ENCODE measurements around the gene ABCF3.

Gene ABCF3

GRCh38 chr3:184233127-184233843, 47.3 kb downstream of the ABCF3 start:
- no peak for DNase-seq

GRCh38 chr3:184234224-184234623, 48.2 kb downstream of the ABCF3 start:
- DNase-seq, result no peak

- DNase-seq, result no peak
These were observed 48.8 kb downstream of the ABCF3 start for GRCh38 chr3:184234671-184235380.

GRCh38 chr3:184235381-184236032, 49.5 kb downstream of the ABCF3 start:
- peak; percentile 7 for DNase-seq

GRCh38 chr3:184236033-184236410, 50.0 kb downstream of the ABCF3 start:
- no peak for DNase-seq

DNA sequence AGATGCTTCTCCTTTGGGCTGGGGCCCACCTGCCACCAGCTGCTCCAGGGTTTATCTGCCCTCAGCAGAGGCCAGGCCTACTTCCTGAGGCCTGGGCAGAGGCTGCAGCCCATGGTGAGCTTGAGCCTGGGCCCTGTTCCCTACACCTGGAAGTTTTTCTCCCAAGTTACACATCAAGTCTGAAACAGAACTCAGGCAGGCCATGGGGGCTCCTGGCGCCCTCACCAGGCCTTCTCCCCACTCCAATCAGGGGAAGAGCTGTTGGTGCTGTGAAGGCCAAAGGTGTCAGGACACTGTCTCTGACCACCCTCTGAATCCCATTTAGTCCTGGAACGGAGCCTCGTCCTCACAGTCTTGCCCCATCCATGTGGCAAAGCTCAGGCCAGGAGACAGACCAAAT, 50.6 kb downstream of the ABCF3 start:
- DNase-seq, result no peak

- DNase-seq, result peak; percentile 26
These were observed 51.2 kb downstream of the ABCF3 start for GRCh38 chr3:184237211-184237610.

DNA sequence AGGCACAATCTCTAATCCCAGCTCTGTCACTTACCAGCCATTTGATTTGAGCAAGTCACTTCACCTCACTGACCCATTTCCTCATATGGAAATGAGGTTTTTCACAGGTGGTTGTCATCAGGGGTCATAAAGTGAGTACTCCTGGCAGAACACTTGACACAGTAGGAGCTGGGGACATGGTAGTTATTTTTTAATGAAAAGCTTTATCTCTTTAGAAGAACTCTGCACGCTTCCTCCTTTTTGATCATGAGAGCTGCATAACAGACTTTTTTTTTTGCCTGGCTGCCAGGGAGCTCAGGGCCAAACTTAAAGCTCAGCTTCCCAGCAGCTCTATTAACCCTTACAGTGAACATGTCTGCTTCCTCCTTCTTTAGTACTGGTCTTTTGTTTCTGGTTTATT, 51.8 kb downstream of the ABCF3 start:
- no peak for DNase-seq

- no peak for DNase-seq
These were observed 52.3 kb downstream of the ABCF3 start for GRCh38 chr3:184238246-184238818.

GRCh38 chr3:184239221-184239620, 53.2 kb downstream of the ABCF3 start:
- DNase-seq, result no peak

DNA sequence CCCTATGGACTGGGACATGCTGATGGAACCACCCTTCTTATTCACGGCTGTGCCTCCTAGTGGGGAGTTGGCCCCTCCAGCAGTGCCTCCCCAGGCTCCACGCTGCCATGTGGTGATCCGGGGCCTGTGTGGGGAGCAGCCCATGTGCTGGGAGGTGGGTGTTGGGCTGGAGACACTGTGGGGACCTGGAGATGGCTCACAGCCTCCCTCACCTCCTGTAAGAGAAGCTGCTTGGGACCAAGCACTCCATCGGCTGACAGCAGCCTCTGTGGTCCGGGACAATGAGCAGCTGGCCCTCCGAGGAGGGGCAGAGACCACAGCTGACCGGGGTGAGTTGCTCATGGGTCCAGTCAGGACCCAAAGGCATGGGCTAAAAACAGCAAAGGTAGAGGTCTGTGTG, 53.7 kb downstream of the ABCF3 start:
- no peak for DNase-seq

- DNase-seq, result peak; percentile 57
These were observed 54.6 kb downstream of the ABCF3 start for GRCh38 chr3:184240384-184241140.

DNA sequence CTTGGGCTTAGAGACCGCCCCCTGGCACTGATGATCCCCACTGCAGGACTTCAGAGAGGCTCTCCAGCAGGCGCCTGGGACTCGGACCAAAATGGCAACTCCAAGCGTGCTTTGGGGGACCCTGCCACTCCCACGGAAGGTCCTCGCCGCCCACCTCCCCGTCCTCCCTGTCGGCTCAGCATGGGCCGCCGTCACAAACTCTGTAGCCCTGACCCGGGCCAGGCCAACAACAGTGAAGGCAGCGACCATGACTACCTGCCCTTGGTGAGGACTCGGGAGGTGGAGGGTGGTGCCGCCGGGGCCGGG, 55.1 kb downstream of the ABCF3 start:
- no peak for DNase-seq

GRCh38 chr3:184241447-184242296, 55.7 kb downstream of the ABCF3 start:
- no peak for DNase-seq

DNA sequence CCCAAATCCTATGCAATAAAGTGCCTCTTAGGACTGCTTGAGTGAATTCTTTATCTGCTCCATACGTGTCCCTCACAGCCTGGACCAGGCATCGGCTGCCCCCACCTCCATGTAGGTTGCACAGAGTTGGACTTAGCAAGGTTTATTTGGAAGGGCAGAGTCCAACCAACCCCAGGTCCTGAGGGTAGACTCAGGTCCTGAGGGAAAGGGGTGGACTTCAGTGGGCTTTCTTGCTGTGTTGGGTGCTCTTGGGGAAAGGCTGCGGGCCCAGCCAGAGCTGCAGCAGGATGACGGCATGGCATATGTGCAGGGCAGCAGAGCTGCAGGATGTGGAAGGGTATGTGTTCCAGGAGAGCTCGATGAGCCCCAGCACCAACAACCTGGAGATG, 56.3 kb downstream of the ABCF3 start:
- DNase-seq, result no peak
